K562 (cell line): ENCODE measurements around the gene OBSCN. TPM values are rescaled to one million over a fixed set of nuclear protein-coding genes. Genes with fewer than 3 reads are reported as not detected.

Experiments
- ATF4 ChIP-seq: fragments of 450-650 bp; formaldehyde crosslinking; IDR thresholded peaks from 2 replicates; pipeline ENCODE4 v1.4.0; 2022; ENCODE audit warnings: mild to moderate bottlenecking, moderate library complexity
- BCLAF1 ChIP-seq, 2 experiments: fragments of 450-650 bp in 1 of 2; IDR thresholded peaks; 2 replicates each; pipeline ENCODE4 v1.6.1; 2011 to 2017; ENCODE audit warnings: low read depth in 2 of 2, antibody characterized with exemption in 1 of 2, borderline replicate concordance in 1 of 2, low read length in 1 of 2, mild to moderate bottlenecking in 1 of 2, mixed read lengths in 1 of 2; ENCODE audit not compliant: control insufficient read depth in 1 of 2
- DMBX1 ChIP-seq: fragments of 250-450 bp; sonication (Bioruptor Pico); IDR thresholded peaks from 2 replicates; pipeline ENCODE4 v1.8.0; 2022; ENCODE audit warnings: inconsistent platforms, mild to moderate bottlenecking, moderate library complexity, borderline replicate concordance
- FOXK2 ChIP-seq, 2 experiments: fragments of 450-650 bp; IDR thresholded peaks in 1 of 2; conservative IDR thresholded peaks in 1 of 2; 2 replicates each; pipeline ENCODE4 v1.6.1; 2016; ENCODE audit warnings: low read depth in 2 of 2, mild to moderate bottlenecking in 1 of 2
- HMG20B ChIP-seq: fragments of 250-450 bp; sonication (Bioruptor Pico); IDR thresholded peaks from 2 replicates; pipeline ENCODE4 v1.5.0; 2021; ENCODE audit warnings: mild to moderate bottlenecking
- MCM2 ChIP-seq: fragments of 450-650 bp; IDR thresholded peaks from 2 replicates; pipeline ENCODE4 v1.6.1; 2017; ENCODE audit warnings: low read depth, mild to moderate bottlenecking
- NFE2 ChIP-seq: IDR thresholded peaks from 2 replicates; pipeline ENCODE4 v1.6.1; 2014; ENCODE audit warnings: antibody characterized with exemption, low read depth
- NR2C1 ChIP-seq, 2 experiments: fragments of 450-650 bp; IDR thresholded peaks; 2 replicates each; pipeline ENCODE4 v1.6.1; 2017; ENCODE audit warnings: mild to moderate bottlenecking in 2 of 2, antibody characterized with exemption in 1 of 2, inconsistent platforms in 1 of 2, missing compliant biosample characterization in 1 of 2, missing genetic modification characterization in 1 of 2
- POLR3G ChIP-seq: IDR thresholded peaks from 2 replicates; pipeline ENCODE4 v1.6.1; 2011; ENCODE audit not compliant: insufficient read length, insufficient replicate concordance; ENCODE audit errors: extremely low read depth
- SMARCE1 ChIP-seq: fragments of 450-650 bp; IDR thresholded peaks from 2 replicates; pipeline ENCODE4 v1.7.1; 2016; ENCODE audit warnings: mild to moderate bottlenecking
- ZNF165 ChIP-seq: fragments of 250-450 bp; sonication (Bioruptor Pico); IDR thresholded peaks from 2 replicates; pipeline ENCODE4 v1.4.0; 2020; ENCODE audit warnings: borderline replicate concordance
- ZNF212 ChIP-seq: fragments of 450-650 bp; formaldehyde crosslinking; IDR thresholded peaks from 2 replicates; pipeline ENCODE4 v1.4.0; 2020; ENCODE audit warnings: mild to moderate bottlenecking
- ZNF41 ChIP-seq: fragments of 250-450 bp; sonication (Bioruptor Pico); conservative IDR thresholded peaks from 2 replicates; pipeline ENCODE4 v1.4.0; 2020; ENCODE audit warnings: mild to moderate bottlenecking
- polyA plus RNA-seq, 8 experiments: library from polyadenylated mRNA; depleted of rRNA in 4 of 8; stranded (reverse) in 5 of 8; unstranded in 3 of 8; fragments of >200 nt; fragmentation: Nextera tagmentation in 2 of 8; fragmentation: Illumina TruSeq in 1 of 8; extraction: Ambion mirVana in 2 of 8; extraction: Trizol in 1 of 8; gene quantifications; 2 replicates each; pipeline versions ENCODE4 v1.2.1 to v1.2.3, GENCODE V29; 2011 to 2014; ENCODE audit warnings: inconsistent platforms in 1 of 8, missing spikeins in 1 of 8
- total RNA-seq, 7 experiments: library from RNA; depleted of rRNA in 6 of 7; stranded (reverse); fragments of >200 nt in 6 of 7; fragmentation: Illumina TruSeq in 2 of 7; extraction: Trizol in 2 of 7; gene quantifications; 2 replicates each; pipeline versions ENCODE4 v1.2.1 to v1.2.3, GENCODE V29; 2011 to 2021; ENCODE audit warnings: low replicate concordance in 1 of 7
- TF ChIP-seq, protein P1 (sequence below), 2 experiments: fragments of 450-650 bp; formaldehyde crosslinking in 1 of 2; IDR thresholded peaks; 2 replicates each; pipeline versions ENCODE4 v1.4.0 to v1.6.1; 2014 to 2020; ENCODE audit warnings: mild to moderate bottlenecking in 2 of 2, borderline replicate concordance in 1 of 2, low read depth in 1 of 2

The OBSCN gene
- total and polyA plus RNA-seq, 9 of the 15 experiments (the other 6 are each of a cell fraction or from before 2014, with no cell fraction given), result 0.18 to 19.7 (median 3.6) TPM

- TF ChIP-seq BCLAF1 (IDR thresholded peaks at IDR 0.05; ENCODE audit: borderline replicate concordance in 1 of 2, control insufficient read depth in 1 of 2, low read depth in 2 of 2, low read length in 1 of 2), result no peak
- no peak for TF ChIP-seq ZNF41 (CRISPR knock-in tag)
- TF ChIP-seq NR2C1 (IDR thresholded peaks at IDR 0.05), result no peak
- TF ChIP-seq NR2C1 (tag; IDR thresholded peaks at IDR 0.05), result no peak; the same call in 1 of the 2 replicates
- TF ChIP-seq, protein P1, sequence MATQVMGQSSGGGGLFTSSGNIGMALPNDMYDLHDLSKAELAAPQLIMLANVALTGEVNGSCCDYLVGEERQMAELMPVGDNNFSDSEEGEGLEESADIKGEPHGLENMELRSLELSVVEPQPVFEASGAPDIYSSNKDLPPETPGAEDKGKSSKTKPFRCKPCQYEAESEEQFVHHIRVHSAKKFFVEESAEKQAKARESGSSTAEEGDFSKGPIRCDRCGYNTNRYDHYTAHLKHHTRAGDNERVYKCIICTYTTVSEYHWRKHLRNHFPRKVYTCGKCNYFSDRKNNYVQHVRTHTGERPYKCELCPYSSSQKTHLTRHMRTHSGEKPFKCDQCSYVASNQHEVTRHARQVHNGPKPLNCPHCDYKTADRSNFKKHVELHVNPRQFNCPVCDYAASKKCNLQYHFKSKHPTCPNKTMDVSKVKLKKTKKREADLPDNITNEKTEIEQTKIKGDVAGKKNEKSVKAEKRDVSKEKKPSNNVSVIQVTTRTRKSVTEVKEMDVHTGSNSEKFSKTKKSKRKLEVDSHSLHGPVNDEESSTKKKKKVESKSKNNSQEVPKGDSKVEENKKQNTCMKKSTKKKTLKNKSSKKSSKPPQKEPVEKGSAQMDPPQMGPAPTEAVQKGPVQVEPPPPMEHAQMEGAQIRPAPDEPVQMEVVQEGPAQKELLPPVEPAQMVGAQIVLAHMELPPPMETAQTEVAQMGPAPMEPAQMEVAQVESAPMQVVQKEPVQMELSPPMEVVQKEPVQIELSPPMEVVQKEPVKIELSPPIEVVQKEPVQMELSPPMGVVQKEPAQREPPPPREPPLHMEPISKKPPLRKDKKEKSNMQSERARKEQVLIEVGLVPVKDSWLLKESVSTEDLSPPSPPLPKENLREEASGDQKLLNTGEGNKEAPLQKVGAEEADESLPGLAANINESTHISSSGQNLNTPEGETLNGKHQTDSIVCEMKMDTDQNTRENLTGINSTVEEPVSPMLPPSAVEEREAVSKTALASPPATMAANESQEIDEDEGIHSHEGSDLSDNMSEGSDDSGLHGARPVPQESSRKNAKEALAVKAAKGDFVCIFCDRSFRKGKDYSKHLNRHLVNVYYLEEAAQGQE (IDR thresholded peaks at IDR 0.05; ENCODE audit: borderline replicate concordance), result peak; percentile 67
- TF ChIP-seq, protein P1 (CRISPR knock-in tag; IDR thresholded peaks at IDR 0.05; ENCODE audit: low read depth), result 0 out of 2 replicates have a peak, but pooled peaks have one; percentile 59
- TF ChIP-seq SMARCE1, result no peak
- TF ChIP-seq ATF4 (CRISPR knock-in tag), result 0 out of 2 replicates have a peak, but pooled peaks have one; percentile 18
- peak; percentile 94 to 96 for TF ChIP-seq FOXK2 (conservative IDR thresholded peaks at IDR 0.05 in 1 of 2, IDR thresholded peaks at IDR 0.05 in 1 of 2; ENCODE audit: low read depth in 2 of 2)
- TF ChIP-seq POLR3G, result no peak
- 0 out of 2 replicates have a peak, but pooled peaks have one; percentile 18 for TF ChIP-seq ZNF165 (CRISPR knock-in tag)
- no peak for TF ChIP-seq DMBX1
- TF ChIP-seq MCM2, result no peak
- no peak for TF ChIP-seq HMG20B (CRISPR knock-in tag)
- TF ChIP-seq ZNF212, result no peak
- TF ChIP-seq NFE2, result peak; percentile 44; the same call in 1 of the 2 replicates
Measured at GRCh38 chr1:228166170-228166936, 41.5 kb upstream of the OBSCN start (continued).
